GM23338 (cell line): Measurements from ENCODE around the gene ZDHHC11B. TPM values are rescaled to one million over a fixed set of nuclear protein-coding genes. Genes with fewer than 3 reads are reported as not detected.
"Not testable (repeated sequence)": the region's sequence is repeated elsewhere in the genome, so short reads cannot be mapped to it uniquely, and the experiment has no call there.

Source experiments
- ATAC-seq: fragments of 200-7000 bp; cut with Tn5 transposase; 3 replicates; pipeline ENCODE4 v1.9.1; 2020
- DNase-seq: peaks from one replicate; pipeline ENCODE4 v3.0.0-alpha.2; 2015; ENCODE audit warnings: low spot score
- H2AFZ ChIP-seq: fragments of 200-600 bp; sonication (generic); 2 replicates; pipeline ENCODE4 v1.8.0; 2016; ENCODE audit warnings: antibody characterized with exemption, mild to moderate bottlenecking, moderate library complexity
- H3F3A ChIP-seq: fragments of 200-600 bp; sonication (generic); replicated peaks from 2 replicates; pipeline ENCODE4 v1.8.0; 2017; ENCODE audit warnings: antibody characterized with exemption, mixed run types, low read depth
- H3K27ac ChIP-seq: fragments of 200-600 bp; sonication (generic); 2 replicates; pipeline ENCODE4 v1.6.1; 2016; ENCODE audit warnings: low read depth
- H3K27me3 ChIP-seq: fragments of 200-600 bp; sonication (generic); 2 replicates; pipeline ENCODE4 v1.8.0; 2016; ENCODE audit warnings: mild to moderate bottlenecking, mixed run types, moderate library complexity; ENCODE audit not compliant: insufficient read depth
- H3K36me3 ChIP-seq: fragments of 200-600 bp; sonication (generic); 2 replicates; pipeline ENCODE4 v1.8.0; 2016; ENCODE audit warnings: mild to moderate bottlenecking; ENCODE audit not compliant: insufficient read depth
- H3K4me1 ChIP-seq: fragments of 200-600 bp; sonication (generic); 2 replicates; pipeline ENCODE4 v1.8.0; 2016; ENCODE audit warnings: mild to moderate bottlenecking, moderate library complexity; ENCODE audit not compliant: insufficient read depth
- H3K4me2 ChIP-seq: fragments of 200-600 bp; sonication (generic); 2 replicates; pipeline ENCODE4 v1.7.1; 2017; ENCODE audit warnings: mixed run types
- H3K4me3 ChIP-seq: fragments of 200-600 bp; sonication (generic); 2 replicates; pipeline ENCODE4 v1.6.1; 2016; ENCODE audit warnings: mixed run types
- H3K79me2 ChIP-seq: fragments of 200-600 bp; sonication (generic); replicated peaks from 2 replicates; pipeline ENCODE4 v1.8.0; 2017; ENCODE audit warnings: mild to moderate bottlenecking; ENCODE audit not compliant: insufficient read depth
- H3K9me2 ChIP-seq: fragments of 200-600 bp; sonication (generic); 2 replicates; pipeline ENCODE4 v1.8.0; 2017; ENCODE audit not compliant: insufficient read depth
- H4K20me1 ChIP-seq: fragments of 200-600 bp; sonication (generic); replicated peaks from 2 replicates; pipeline ENCODE4 v1.8.0; 2017; ENCODE audit warnings: mild to moderate bottlenecking; ENCODE audit not compliant: insufficient read depth
- H3K27ac Mint-ChIP-seq: 2 replicates; pipeline ENCODE4 v1.8.0; 2020; ENCODE audit warnings: inconsistent platforms, mild to moderate bottlenecking, moderate library complexity, mixed read lengths
- H3K27me3 Mint-ChIP-seq: 3 replicates; pipeline ENCODE4 v1.8.0; 2022; ENCODE audit warnings: low read depth, mild to moderate bottlenecking, moderate library complexity, mixed read lengths, inconsistent platforms; ENCODE audit not compliant: insufficient read depth, poor library complexity
- H3K36me3 Mint-ChIP-seq: 3 replicates; pipeline ENCODE4 v1.8.0; 2021; ENCODE audit warnings: low read depth, mild to moderate bottlenecking, inconsistent platforms, moderate library complexity, mixed read lengths
- H3K4me1 Mint-ChIP-seq: 3 replicates; pipeline ENCODE4 v1.8.0; 2020; ENCODE audit warnings: mild to moderate bottlenecking, inconsistent platforms, mixed read lengths
- H3K4me3 Mint-ChIP-seq: 3 replicates; pipeline ENCODE4 v1.8.0; 2021; ENCODE audit warnings: moderate library complexity, mild to moderate bottlenecking, inconsistent platforms, mixed read lengths
- H3K9me3 Mint-ChIP-seq: 3 replicates; pipeline ENCODE4 v1.8.0; 2020; ENCODE audit warnings: moderate library complexity, mild to moderate bottlenecking, inconsistent platforms, mixed read lengths
- POLR2AphosphoS5 ChIP-seq: IDR thresholded peaks from 2 replicates; pipeline ENCODE4 v1.6.1; 2016; ENCODE audit warnings: antibody characterized with exemption, low read depth
- long read RNA-seq: library from polyadenylated mRNA; unstranded; transcript quantifications from one replicate; pipeline ENCODE4 v2.0.0, GENCODE V29; 2020; ENCODE audit not compliant: unreplicated experiment
- polyA plus RNA-seq: library from polyadenylated mRNA; unstranded; fragments of >200 nt; fragmentation: Nextera tagmentation; extraction: Ambion mirVana; gene quantifications from 2 replicates; pipeline ENCODE4 v1.2.1, GENCODE V29; 2016
- total RNA-seq: library from RNA; depleted of rRNA; stranded (reverse); fragments of >200 nt; shearing (Covaris generic); gene quantifications from 2 replicates; pipeline ENCODE4 v1.2.3, GENCODE V29; 2014; rRNA removed
- TF ChIP-seq, protein P1 (sequence below), 2 experiments: fragments of 200-600 bp in 1 of 2; sonication (generic) in 1 of 2; conservative IDR thresholded peaks; 2 replicates each; pipeline versions ENCODE4 v1.5.1 to v1.6.1; 2016 to 2017; ENCODE audit warnings: antibody characterized with exemption in 2 of 2, low read depth in 2 of 2, mild to moderate bottlenecking in 2 of 2, moderate library complexity in 1 of 2

The ZDHHC11B gene, protein sequence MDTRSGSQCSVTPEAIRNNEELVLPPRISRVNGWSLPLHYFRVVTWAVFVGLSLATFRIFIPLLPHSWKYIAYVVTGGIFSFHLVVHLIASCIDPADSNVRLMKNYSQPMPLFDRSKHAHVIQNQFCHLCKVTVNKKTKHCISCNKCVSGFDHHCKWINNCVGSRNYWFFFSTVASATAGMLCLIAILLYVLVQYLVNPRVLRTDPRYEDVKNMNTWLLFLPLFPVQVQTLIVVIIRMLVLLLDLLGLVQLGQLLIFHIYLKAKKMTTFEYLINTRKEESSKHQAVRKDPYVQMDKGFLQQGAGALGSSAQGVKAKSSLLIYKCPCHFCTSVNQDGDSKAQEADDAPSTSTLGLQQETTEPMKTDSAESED
- total RNA-seq (1.2 and 1.3 TPM in 2 replicates), polyA plus RNA-seq (0.83 and 0.89 TPM in 2 replicates)
- long read RNA-seq, result 0 reads

GRCh38 chr5:784428-785177 is at the start of gene ZDHHC11B:
Gene ZDHHC11B (minus strand): TSS chr5:784729. CDS start chr5:766919, 17,810 bp downstream.
- H3K36me3 Mint-ChIP-seq, result peaks cover 16% of the 10 kb centered on the region
- not testable (repeated sequence) for H3F3A ChIP-seq, H3K4me1 ChIP-seq, H4K20me1 ChIP-seq, H3K4me1 Mint-ChIP-seq, H3K27ac Mint-ChIP-seq, H2AFZ ChIP-seq, H3K27ac ChIP-seq, H3K9me2 ChIP-seq, H3K79me2 ChIP-seq, H3K36me3 ChIP-seq
- DNase-seq, result peak; percentile 88
- H3K27me3 ChIP-seq, result peaks cover 13% of the 10 kb centered on the region
- ATAC-seq, result peak; percentile 64
- peak within 1 kb of the TSS; percentile 77 for H3K4me2 ChIP-seq
- peak within 1 kb of the TSS; percentile 57 for H3K4me3 ChIP-seq
- peaks cover 16% of the 10 kb centered on the region for H3K9me3 Mint-ChIP-seq
- peak within 1 kb of the TSS; percentile 70 for H3K4me3 Mint-ChIP-seq
- TF ChIP-seq POLR2AphosphoS5, result peak; percentile 56; the same call in 1 of the 2 replicates
- H3K27me3 Mint-ChIP-seq, result peaks cover 14% of the 10 kb centered on the region

DNA sequence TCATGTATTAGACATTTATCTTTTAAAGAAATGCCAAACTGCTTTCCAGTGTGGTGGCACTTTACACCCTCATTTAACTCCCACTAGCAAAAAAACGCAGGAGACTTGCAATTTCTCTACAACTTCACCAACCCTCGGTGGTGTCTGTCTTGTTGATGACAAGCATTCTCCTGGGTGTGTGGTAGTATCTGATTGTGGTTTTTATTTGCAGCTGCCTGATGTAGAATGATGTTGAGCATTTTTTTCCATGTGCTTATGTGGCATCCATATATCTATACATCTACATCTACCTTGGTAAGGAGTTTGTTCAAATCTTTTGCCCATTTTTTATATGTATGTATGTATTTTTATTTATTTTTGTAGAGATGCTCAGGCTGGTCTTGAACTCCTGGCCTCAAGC is 49.5 kb upstream of the ZDHHC11B start:
- H3K36me3 ChIP-seq, H2AFZ ChIP-seq, H3K4me1 ChIP-seq, H3K27me3 Mint-ChIP-seq, ATAC-seq, H3K36me3 Mint-ChIP-seq, H3K9me3 Mint-ChIP-seq, H3K27ac Mint-ChIP-seq, DNase-seq, H3F3A ChIP-seq, H3K4me1 Mint-ChIP-seq, H3K27me3 ChIP-seq, H3K4me2 ChIP-seq, H3K4me3 ChIP-seq, H3K27ac ChIP-seq, H3K9me2 ChIP-seq, H4K20me1 ChIP-seq, H3K4me3 Mint-ChIP-seq, H3K79me2 ChIP-seq: not testable (repeated sequence)

- not testable (repeated sequence) for H3K27ac ChIP-seq, H3K4me1 ChIP-seq, ATAC-seq, H3K27ac Mint-ChIP-seq, H3K4me3 Mint-ChIP-seq, DNase-seq, H3K9me2 ChIP-seq, H3K4me2 ChIP-seq, H3K36me3 ChIP-seq, H3K4me3 ChIP-seq, H3F3A ChIP-seq, H3K4me1 Mint-ChIP-seq, H2AFZ ChIP-seq, H3K27me3 Mint-ChIP-seq, H3K27me3 ChIP-seq, H3K79me2 ChIP-seq, H4K20me1 ChIP-seq, H3K9me3 Mint-ChIP-seq
- peaks cover 24% of the 10 kb centered on the region; the same call in 2 of the 3 replicates for H3K36me3 Mint-ChIP-seq
Observed at GRCh38 chr5:828194-828593, 43.7 kb upstream of the ZDHHC11B start.

DNA sequence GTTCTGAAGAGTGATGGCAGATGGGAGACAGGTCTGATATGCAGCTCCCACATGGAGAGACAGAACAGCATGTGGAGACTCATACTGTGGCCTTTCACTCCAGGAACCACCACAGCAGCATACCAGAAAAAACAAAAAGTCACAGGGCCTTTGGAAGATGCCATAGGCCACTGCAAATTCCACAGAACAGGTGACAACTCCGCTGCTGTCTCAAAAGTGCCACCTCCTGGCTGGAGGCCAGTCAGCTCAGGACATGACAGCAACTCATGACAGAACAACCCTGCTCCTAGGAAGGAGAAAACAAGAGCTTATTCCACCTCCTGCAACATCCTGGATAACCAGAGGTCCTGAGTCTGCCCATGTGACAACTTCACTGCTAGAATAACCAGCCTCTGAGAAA is 41.0 kb upstream of the ZDHHC11B start:
- H3K4me3 Mint-ChIP-seq, H3K9me3 Mint-ChIP-seq, H3K4me2 ChIP-seq, H3K36me3 ChIP-seq, H4K20me1 ChIP-seq, H3K27ac ChIP-seq, DNase-seq, H3F3A ChIP-seq, H3K4me1 Mint-ChIP-seq, H3K27me3 Mint-ChIP-seq, H3K4me1 ChIP-seq, H3K79me2 ChIP-seq, H2AFZ ChIP-seq, H3K4me3 ChIP-seq, H3K9me2 ChIP-seq, H3K27ac Mint-ChIP-seq, H3K27me3 ChIP-seq: not testable (repeated sequence)
- peak; percentile 50 for ATAC-seq
- TF ChIP-seq, protein P1, sequence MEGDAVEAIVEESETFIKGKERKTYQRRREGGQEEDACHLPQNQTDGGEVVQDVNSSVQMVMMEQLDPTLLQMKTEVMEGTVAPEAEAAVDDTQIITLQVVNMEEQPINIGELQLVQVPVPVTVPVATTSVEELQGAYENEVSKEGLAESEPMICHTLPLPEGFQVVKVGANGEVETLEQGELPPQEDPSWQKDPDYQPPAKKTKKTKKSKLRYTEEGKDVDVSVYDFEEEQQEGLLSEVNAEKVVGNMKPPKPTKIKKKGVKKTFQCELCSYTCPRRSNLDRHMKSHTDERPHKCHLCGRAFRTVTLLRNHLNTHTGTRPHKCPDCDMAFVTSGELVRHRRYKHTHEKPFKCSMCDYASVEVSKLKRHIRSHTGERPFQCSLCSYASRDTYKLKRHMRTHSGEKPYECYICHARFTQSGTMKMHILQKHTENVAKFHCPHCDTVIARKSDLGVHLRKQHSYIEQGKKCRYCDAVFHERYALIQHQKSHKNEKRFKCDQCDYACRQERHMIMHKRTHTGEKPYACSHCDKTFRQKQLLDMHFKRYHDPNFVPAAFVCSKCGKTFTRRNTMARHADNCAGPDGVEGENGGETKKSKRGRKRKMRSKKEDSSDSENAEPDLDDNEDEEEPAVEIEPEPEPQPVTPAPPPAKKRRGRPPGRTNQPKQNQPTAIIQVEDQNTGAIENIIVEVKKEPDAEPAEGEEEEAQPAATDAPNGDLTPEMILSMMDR (conservative IDR thresholded peaks at IDR 0.05; ENCODE audit: low read depth in 2 of 2), result peak in 1 of 2 experiments; percentile 48; a peak in 2 of 4 replicates
- H3K36me3 Mint-ChIP-seq, result peaks cover 38% of the 10 kb centered on the region
